ENCODE data around the gene PLCB1. TPM values are rescaled to one million over a fixed set of nuclear protein-coding genes. Genes with fewer than 3 reads are reported as not detected.

The PLCB1 gene
- polyA plus RNA-seq, 1 donor, result 39.2 TPM

GRCh38 chr20:8657664-8658063 is 525.6 kb downstream of the PLCB1 start:
- no peak for DNase-seq

GRCh38 chr20:8658103-8658502 is 526.0 kb downstream of the PLCB1 start:
- DNase-seq, result no peak

- no peak for DNase-seq
Observed at GRCh38 chr20:8661229-8661952, 529.3 kb downstream of the PLCB1 start.

GRCh38 chr20:8662433-8662954 is 530.4 kb downstream of the PLCB1 start:
- DNase-seq, result no peak

- DNase-seq, result no peak
Observed at GRCh38 chr20:8663424-8663823, 531.4 kb downstream of the PLCB1 start.

GRCh38 chr20:8664778-8665177 is 532.7 kb downstream of the PLCB1 start:
- no peak for DNase-seq

- no peak for DNase-seq
Observed at GRCh38 chr20:8667306-8667705, 535.2 kb downstream of the PLCB1 start.

GRCh38 chr20:8670207-8670892 is 538.3 kb downstream of the PLCB1 start:
- DNase-seq, result no peak

GRCh38 chr20:8670893-8671215 is 538.8 kb downstream of the PLCB1 start:
- no peak for DNase-seq

GRCh38 chr20:8671370-8671961 is 539.4 kb downstream of the PLCB1 start:
- DNase-seq, result no peak

- no peak for DNase-seq
Observed at GRCh38 chr20:8673116-8673515, 541.0 kb downstream of the PLCB1 start.

GRCh38 chr20:8675896-8676295 is 543.8 kb downstream of the PLCB1 start:
- no peak for DNase-seq

- DNase-seq, result no peak
Observed at GRCh38 chr20:8678098-8678776, 546.2 kb downstream of the PLCB1 start.

- no peak for DNase-seq
Observed at GRCh38 chr20:8689337-8689736, 557.3 kb downstream of the PLCB1 start.

GRCh38 chr20:8690074-8690473 is 558.0 kb downstream of the PLCB1 start:
- no peak for DNase-seq

GRCh38 chr20:8693709-8694108 is 561.6 kb downstream of the PLCB1 start:
- no peak for DNase-seq

GRCh38 chr20:8700756-8701155 is 568.7 kb downstream of the PLCB1 start:
- DNase-seq, result no peak

- no peak for DNase-seq
Observed at GRCh38 chr20:8706961-8707700, 575.1 kb downstream of the PLCB1 start.

GRCh38 chr20:8709627-8710026 is 577.6 kb downstream of the PLCB1 start:
- DNase-seq, result no peak

GRCh38 chr20:8711501-8711900 is 579.4 kb downstream of the PLCB1 start:
- no peak for DNase-seq

GRCh38 chr20:8714206-8714605 is 582.1 kb downstream of the PLCB1 start:
- no peak for DNase-seq

- no peak for DNase-seq
Observed at GRCh38 chr20:8718279-8718678, 586.2 kb downstream of the PLCB1 start.

Data from left kidney (tissue), 2 donors.